GM06990 (cell line): Measurements from ENCODE around the gene STARD5.

Experiments used
- DNase-seq: peaks from one replicate; pipeline ENCODE4 v3.0.0-alpha.2; 2011; ENCODE audit not compliant: insufficient read length; ENCODE audit errors: extremely low read depth
- H3K27me3 ChIP-seq: replicated peaks from 2 replicates; pipeline ENCODE4 v1.6.0; 2011; ENCODE audit warnings: low read length; ENCODE audit not compliant: control insufficient read depth, insufficient read depth
- H3K36me3 ChIP-seq: 2 replicates; pipeline ENCODE4 v1.5.1; 2011; ENCODE audit warnings: low read length; ENCODE audit not compliant: control insufficient read depth, insufficient read depth
- H3K4me3 ChIP-seq: replicated peaks from 2 replicates; pipeline ENCODE4 v1.5.1; 2011; ENCODE audit warnings: low read depth, mild to moderate bottlenecking, control low read depth, low read length
- CTCF ChIP-seq: IDR thresholded peaks from 2 replicates; pipeline ENCODE4 v1.5.1; 2011; ENCODE audit warnings: low read length, control low read depth, mild to moderate bottlenecking, inconsistent platforms; ENCODE audit not compliant: insufficient read depth, poor library complexity, severe bottlenecking

The STARD5 gene

GRCh38 chr15:81322676-81323253, 1.2 kb downstream of the STARD5 start:
- peaks cover 15% of the 10 kb centered on the region for H3K36me3 ChIP-seq
- no peaks in the 10 kb centered on the region for H3K27me3 ChIP-seq
- DNase-seq = no peak
- H3K4me3 ChIP-seq = peak overlapping the region; percentile 95
- TF ChIP-seq CTCF = no peak

GRCh38 chr15:81321667-81322066, 2.3 kb downstream of the STARD5 start:
- H3K36me3 ChIP-seq = peaks cover 16% of the 10 kb centered on the region
- H3K27me3 ChIP-seq = no peaks in the 10 kb centered on the region
- no peak for DNase-seq
- H3K4me3 ChIP-seq = no peak overlapping the region
- TF ChIP-seq CTCF = no peak

GRCh38 chr15:81317642-81318017, 6.3 kb downstream of the STARD5 start:
- no peak overlapping the region for H3K4me3 ChIP-seq
- peaks cover 25% of the 10 kb centered on the region for H3K36me3 ChIP-seq
- no peak for TF ChIP-seq CTCF
- DNase-seq = no peak
- H3K27me3 ChIP-seq = no peaks in the 10 kb centered on the region

- no peak for DNase-seq
- no peak overlapping the region for H3K4me3 ChIP-seq
- TF ChIP-seq CTCF = no peak
- no peaks in the 10 kb centered on the region for H3K27me3 ChIP-seq
- H3K36me3 ChIP-seq = peaks cover 26% of the 10 kb centered on the region
Observed at GRCh38 chr15:81316267-81316666, 7.7 kb downstream of the STARD5 start.

GRCh38 chr15:81315452-81316175, 8.3 kb downstream of the STARD5 start:
- no peak overlapping the region for H3K4me3 ChIP-seq
- H3K36me3 ChIP-seq = peaks cover 26% of the 10 kb centered on the region
- DNase-seq = no peak
- no peak for TF ChIP-seq CTCF
- H3K27me3 ChIP-seq = no peaks in the 10 kb centered on the region
